Fibroblast of villous mesenchyme (primary cell): Measurements from ENCODE around the gene GLRA2. TPM values are rescaled to one million over a fixed set of nuclear protein-coding genes. Genes with fewer than 3 reads are reported as not detected.
A peak's percentile ranks its signal among the peaks of the same experiment; 100 is the strongest.
"Not testable (repeated sequence)": the region's sequence is repeated elsewhere in the genome, so short reads cannot be mapped to it uniquely, and the experiment has no call there.

Experiments used
- DNase-seq: peaks from one replicate; pipeline ENCODE4 v3.0.0-alpha.2; 2010; ENCODE audit warnings: low read depth
- H3K4me3 ChIP-seq: 2 replicates; pipeline ENCODE4 v1.5.1; 2011; ENCODE audit warnings: low read depth, mild to moderate bottlenecking, low read length
- CTCF ChIP-seq: IDR thresholded peaks from 2 replicates; pipeline ENCODE4 v1.5.1; 2012; ENCODE audit warnings: low read depth, mild to moderate bottlenecking, low read length; ENCODE audit not compliant: insufficient read depth
- total RNA-seq: library from RNA; depleted of rRNA; stranded (reverse); fragments of >200 nt; gene quantifications from 2 replicates; pipeline ENCODE4 v1.2.3, GENCODE V29; 2012

Gene GLRA2
- total RNA-seq, 1 donor, result not detected

- no peak for TF ChIP-seq CTCF
- H3K4me3 ChIP-seq, result no peak overlapping the region
- no peak for DNase-seq
Measured at GRCh38 chrX:14670819-14671218, 141.5 kb downstream of the GLRA2 start.

- H3K4me3 ChIP-seq, result no peak overlapping the region
- DNase-seq, result no peak
- TF ChIP-seq CTCF, result no peak
Measured at GRCh38 chrX:14672611-14673172, 143.4 kb downstream of the GLRA2 start.

- no peak for TF ChIP-seq CTCF
- DNase-seq, result no peak
Measured at GRCh38 chrX:14673236-14673635, 143.9 kb downstream of the GLRA2 start.

GRCh38 chrX:14673764-14674163, 144.4 kb downstream of the GLRA2 start:
- TF ChIP-seq CTCF, result no peak
- H3K4me3 ChIP-seq, result no peak overlapping the region
- DNase-seq, result peak; percentile 88

More at GRCh38 chrX:14673236-14673635, 143.9 kb downstream of the GLRA2 start:
- H3K4me3 ChIP-seq, result no peak overlapping the region

- DNase-seq, result no peak
- no peak overlapping the region for H3K4me3 ChIP-seq
- TF ChIP-seq CTCF, result no peak
Measured at GRCh38 chrX:14675500-14675899, 146.2 kb downstream of the GLRA2 start.

- DNase-seq, result peak; percentile 11
- no peak overlapping the region for H3K4me3 ChIP-seq
- TF ChIP-seq CTCF, result no peak
Measured at GRCh38 chrX:14676431-14676830, 147.1 kb downstream of the GLRA2 start.

- H3K4me3 ChIP-seq, DNase-seq: not testable (repeated sequence)
Measured at GRCh38 chrX:14688331-14688730, 159.0 kb downstream of the GLRA2 start.
